Gastroesophageal sphincter (tissue), 4 donors: ENCODE measurements around the gene REV1. TPM values are rescaled to one million over a fixed set of nuclear protein-coding genes. Genes with fewer than 3 reads are reported as not detected.

Experiments
- ATAC-seq: fragments of 150-250 bp; one replicate; pipeline ENCODE4 v1.9.1; 2016; ENCODE audit warnings: mild to moderate bottlenecking, moderate library complexity
- H3K27ac ChIP-seq, 4 donors: fragments of 200-600 bp; sonication (generic) in 3 of 4; 1 replicate in 3 of 4; 2 replicates in 1 of 4; pipeline ENCODE4 v1.5.1; 2016 to 2019
- H3K27me3 ChIP-seq: fragments of 200-600 bp; sonication (generic); one replicate; pipeline ENCODE4 v1.5.1; 2019
- H3K36me3 ChIP-seq, 2 donors: fragments of 200-600 bp; sonication (generic); one replicate each; pipeline ENCODE4 v1.5.1; 2019; ENCODE audit warnings: control low read depth in 1 of 2
- H3K4me1 ChIP-seq, 3 donors: fragments of 200-600 bp; sonication (generic); 1 replicate in 2 of 3; 2 replicates in 1 of 3; pipeline ENCODE4 v1.5.1; 2016 to 2019; ENCODE audit warnings: control low read depth in 2 of 3
- H3K4me3 ChIP-seq, 2 donors: fragments of 200-600 bp; sonication (generic); one replicate each; pipeline ENCODE4 v1.5.1; 2019; ENCODE audit warnings: mild to moderate bottlenecking in 1 of 2, moderate library complexity in 1 of 2
- H3K9me3 ChIP-seq, 3 donors: fragments of 200-600 bp; sonication (generic); one replicate each; pipeline ENCODE4 v1.5.1; 2017 to 2019; ENCODE audit warnings: control low read depth in 2 of 3
- EP300 ChIP-seq: sonication (generic); formaldehyde crosslinking; IDR thresholded peaks from one replicate; pipeline ENCODE4 v1.6.1; 2017; ENCODE audit warnings: antibody characterized with exemption, mild to moderate bottlenecking
- POLR2A ChIP-seq, 2 donors: fragments of 450-650 bp; IDR thresholded peaks; one replicate each; pipeline ENCODE4 v1.6.1; 2017; ENCODE audit warnings: antibody characterized with exemption in 2 of 2, mild to moderate bottlenecking in 2 of 2, moderate library complexity in 1 of 2
- POLR2AphosphoS5 ChIP-seq: sonication (generic); formaldehyde crosslinking; IDR thresholded peaks from one replicate; pipeline ENCODE4 v1.6.1; 2017; ENCODE audit warnings: antibody characterized with exemption
- WGBS, 2 donors: methylation state at CpG; one replicate each; pipeline ENCODE4 v1.1.5; 2018; ENCODE audit warnings: low coverage in 1 of 2; 5-methylcytosine and 5-hydroxymethylcytosine counted together
- total RNA-seq, 4 donors: library from RNA; depleted of rRNA; stranded (reverse); fragments of >200 nt; gene quantifications; one replicate each; pipeline ENCODE4 v1.1.0, GENCODE V29; 2016
- TF ChIP-seq, protein P1 (sequence below), 4 experiments: fragments of 200-600 bp in 2 of 4; fragments of 450-650 bp in 2 of 4; sonication (generic) in 1 of 4; IDR thresholded peaks; one replicate each; pipeline ENCODE4 v1.5.1; 2017 to 2019; ENCODE audit warnings: antibody characterized with exemption in 4 of 4, mild to moderate bottlenecking in 2 of 4, moderate library complexity in 2 of 4

REV1 gene
- total RNA-seq, 4 donors from 2014 or later: 25.9 to 61.5 (median 47.3) TPM

DNA sequence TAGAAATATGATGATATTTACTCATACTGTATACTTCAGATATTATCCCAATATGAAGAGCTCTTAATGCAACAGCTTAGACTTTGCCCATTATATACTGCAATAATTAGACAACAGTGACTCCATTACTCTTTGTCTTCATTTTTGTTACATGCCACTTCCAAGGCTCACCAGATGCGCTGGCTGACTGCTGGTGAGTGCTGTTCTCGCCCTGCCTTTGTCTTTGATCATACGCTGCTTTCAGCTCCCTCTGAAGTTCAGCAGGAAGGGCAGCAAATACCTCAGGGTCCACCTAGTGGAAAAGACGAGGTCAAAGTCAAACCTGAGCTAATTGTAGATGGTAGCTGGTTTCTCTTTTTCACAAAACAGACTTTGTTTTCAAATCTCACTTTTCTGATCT is 86.3 kb downstream of the REV1 start:
- peaks cover 3 to 91% of the 10 kb centered on the region in 2 donors for H3K36me3 ChIP-seq
- H3K9me3 ChIP-seq: no peaks in the 10 kb centered on the region
- no peak overlapping the region for H3K27ac ChIP-seq
- WGBS, 2 donors: 57 to 73% methylated on average over 4 of the region's 4 CpGs
- TF ChIP-seq, protein P1, sequence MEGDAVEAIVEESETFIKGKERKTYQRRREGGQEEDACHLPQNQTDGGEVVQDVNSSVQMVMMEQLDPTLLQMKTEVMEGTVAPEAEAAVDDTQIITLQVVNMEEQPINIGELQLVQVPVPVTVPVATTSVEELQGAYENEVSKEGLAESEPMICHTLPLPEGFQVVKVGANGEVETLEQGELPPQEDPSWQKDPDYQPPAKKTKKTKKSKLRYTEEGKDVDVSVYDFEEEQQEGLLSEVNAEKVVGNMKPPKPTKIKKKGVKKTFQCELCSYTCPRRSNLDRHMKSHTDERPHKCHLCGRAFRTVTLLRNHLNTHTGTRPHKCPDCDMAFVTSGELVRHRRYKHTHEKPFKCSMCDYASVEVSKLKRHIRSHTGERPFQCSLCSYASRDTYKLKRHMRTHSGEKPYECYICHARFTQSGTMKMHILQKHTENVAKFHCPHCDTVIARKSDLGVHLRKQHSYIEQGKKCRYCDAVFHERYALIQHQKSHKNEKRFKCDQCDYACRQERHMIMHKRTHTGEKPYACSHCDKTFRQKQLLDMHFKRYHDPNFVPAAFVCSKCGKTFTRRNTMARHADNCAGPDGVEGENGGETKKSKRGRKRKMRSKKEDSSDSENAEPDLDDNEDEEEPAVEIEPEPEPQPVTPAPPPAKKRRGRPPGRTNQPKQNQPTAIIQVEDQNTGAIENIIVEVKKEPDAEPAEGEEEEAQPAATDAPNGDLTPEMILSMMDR (IDR thresholded peaks at IDR 0.05): no peak
- TF ChIP-seq EP300 (no peak), POLR2A (IDR thresholded peaks at IDR 0.05) (no peak), POLR2AphosphoS5 (no peak)
- H3K4me3 ChIP-seq: no peak overlapping the region
- ATAC-seq: no peak
- H3K4me1 ChIP-seq: peaks cover 0 to 12% (median 0%) of the 10 kb centered on the region in 3 donors
- no peaks in the 10 kb centered on the region for H3K27me3 ChIP-seq

DNA sequence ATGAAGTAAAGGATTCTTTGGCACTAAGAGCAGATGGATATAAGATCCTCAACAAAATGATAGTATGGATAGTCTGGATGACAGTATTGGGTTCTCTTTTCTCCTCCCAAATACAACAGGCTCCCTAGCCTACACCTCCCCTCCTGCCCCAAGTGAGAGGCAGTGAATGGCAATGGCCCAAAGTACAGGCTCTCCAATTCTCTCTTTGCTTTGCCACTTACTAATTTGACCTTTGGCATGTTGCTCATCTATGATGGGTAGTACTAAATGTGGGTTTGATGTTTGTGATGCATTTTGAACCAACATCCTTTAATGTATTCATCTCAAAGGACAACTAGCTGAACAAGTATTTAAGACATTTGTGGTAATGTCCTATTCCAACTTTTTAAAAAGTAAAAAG is 86.7 kb downstream of the REV1 start:
- peaks cover 3 to 91% of the 10 kb centered on the region in 2 donors for H3K36me3 ChIP-seq
- H3K9me3 ChIP-seq: no peaks in the 10 kb centered on the region
- no peak overlapping the region for H3K27ac ChIP-seq
- H3K4me3 ChIP-seq: no peak overlapping the region
- no peak for ATAC-seq
- no peak for TF ChIP-seq POLR2AphosphoS5
- no peak for TF ChIP-seq EP300
- TF ChIP-seq POLR2A (IDR thresholded peaks at IDR 0.05): no peak
- TF ChIP-seq, protein P1 (IDR thresholded peaks at IDR 0.05): no peak
- peaks cover 0 to 12% (median 0%) of the 10 kb centered on the region in 3 donors for H3K4me1 ChIP-seq
- H3K27me3 ChIP-seq: no peaks in the 10 kb centered on the region

DNA sequence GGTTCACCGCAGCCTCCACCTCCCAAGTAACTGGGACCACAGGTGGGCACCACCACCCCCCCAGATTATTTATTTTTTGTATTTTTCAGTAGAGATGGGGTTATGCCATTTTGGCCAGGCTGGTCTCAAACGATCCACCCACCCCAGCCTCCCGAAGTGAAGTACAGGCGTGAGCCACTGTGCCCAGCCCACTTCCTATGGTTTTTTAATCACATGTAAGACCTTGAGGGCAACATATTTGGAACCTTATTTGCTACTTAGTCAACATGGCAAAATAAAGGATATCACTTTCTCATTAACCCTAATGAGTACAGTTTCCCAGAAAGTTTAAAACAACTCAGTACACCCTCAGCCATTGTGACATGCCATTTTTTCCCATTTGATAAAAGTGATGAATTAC is 88.0 kb downstream of the REV1 start:
- WGBS, 2 donors: 96 to 100% methylated on average over 1 to 4 of the region's 4 CpGs
- no peak overlapping the region for H3K4me3 ChIP-seq
- peaks cover 0 to 12% (median 0%) of the 10 kb centered on the region in 3 donors for H3K4me1 ChIP-seq
- H3K9me3 ChIP-seq: no peaks in the 10 kb centered on the region
- ATAC-seq: no peak
- H3K27ac ChIP-seq: no peak overlapping the region
- TF ChIP-seq, protein P1 (IDR thresholded peaks at IDR 0.05): no peak
- peaks cover 3 to 94% of the 10 kb centered on the region in 2 donors for H3K36me3 ChIP-seq
- H3K27me3 ChIP-seq: no peaks in the 10 kb centered on the region

DNA sequence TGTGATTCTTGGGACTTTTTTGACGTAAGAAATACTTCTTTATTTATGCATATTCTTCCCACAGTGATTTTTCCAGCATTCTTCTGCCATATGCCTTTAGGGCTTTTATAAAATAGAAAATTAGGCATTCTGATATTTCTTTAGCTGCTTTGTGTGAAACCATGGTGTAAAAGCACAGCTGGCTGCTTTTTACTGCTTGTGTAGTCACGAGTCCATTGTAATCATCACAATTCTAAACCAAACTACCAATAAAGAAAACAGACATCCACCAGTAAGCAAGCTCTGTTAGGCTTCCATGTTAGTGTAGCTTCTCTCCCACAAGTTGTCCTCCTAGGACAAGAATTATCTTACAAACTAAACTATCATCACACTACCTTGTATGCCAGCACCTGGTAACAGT is 90.0 kb downstream of the REV1 start:
- no peak for ATAC-seq
- 49 to 67% methylated on average over 2 of the region's 2 CpGs for WGBS, 2 donors

DNA sequence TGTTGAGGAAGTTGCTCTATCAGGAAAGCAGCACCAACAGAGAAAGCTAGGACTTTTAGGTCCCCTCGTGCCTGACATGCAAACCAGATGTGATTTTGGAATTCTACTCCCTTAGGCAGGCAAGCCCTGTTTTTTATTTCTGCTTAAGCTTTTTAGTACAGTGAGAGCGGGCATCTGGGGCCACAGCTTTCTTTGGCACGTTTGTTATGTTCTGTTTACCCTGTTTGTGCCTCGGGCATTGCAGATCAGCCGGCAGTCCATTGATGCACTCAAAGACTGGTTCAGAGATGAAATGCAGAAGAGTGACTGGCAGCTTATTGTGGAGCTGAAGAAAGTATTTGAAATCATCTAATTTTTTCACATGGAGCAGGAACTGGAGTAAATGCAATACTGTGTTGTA is 90.8 kb downstream of the REV1 start:
- Histone ChIP-seq H3K4me1 (no peaks in the 10 kb centered on the region), H3K4me3 (no peak overlapping the region), H3K36me3 (peaks cover 3 to 98% of the 10 kb centered on the region in 2 donors), H3K27ac (peak overlapping the region in 1 of 4 donors; percentile 21), H3K27me3 (no peaks in the 10 kb centered on the region), H3K9me3 (no peaks in the 10 kb centered on the region)
- 63 to 64% methylated on average over 3 to 4 of the region's 5 CpGs for WGBS, 2 donors
- no peak for ATAC-seq
- TF ChIP-seq POLR2A (IDR thresholded peaks at IDR 0.05) (no peak), EP300 (no peak), POLR2AphosphoS5 (no peak)
- TF ChIP-seq, protein P1 (IDR thresholded peaks at IDR 0.05): no peak

More for the DNA sequence above, 90.0 kb downstream of the REV1 start:
- TF ChIP-seq POLR2A (IDR thresholded peaks at IDR 0.05): no peak
- TF ChIP-seq POLR2AphosphoS5: no peak
- TF ChIP-seq EP300: no peak
- TF ChIP-seq, protein P1 (IDR thresholded peaks at IDR 0.05): no peak
- no peaks in the 10 kb centered on the region for H3K9me3 ChIP-seq
- H3K36me3 ChIP-seq: peaks cover 3 to 98% of the 10 kb centered on the region in 2 donors
- H3K4me1 ChIP-seq: peaks cover 0 to 3% (median 0%) of the 10 kb centered on the region in 3 donors
- H3K27ac ChIP-seq: no peak overlapping the region
- H3K27me3 ChIP-seq: no peaks in the 10 kb centered on the region
- no peak overlapping the region for H3K4me3 ChIP-seq
